Stimulated activated CD4-positive, alpha-beta T cell treated with anti-CD3 and anti-CD28 coated beads, Interleukin-1b, Interleukin-23, amount 100 ng/mL, for 4 hours (primary cell): Measurements from ENCODE around the gene CCDC148.

Experiments used
- DNase-seq, 2 donors: peaks; one replicate each; pipeline ENCODE4 v3.0.0-alpha.2; 2020; ENCODE audit warnings: low read depth in 2 of 2

Gene CCDC148

DNA sequence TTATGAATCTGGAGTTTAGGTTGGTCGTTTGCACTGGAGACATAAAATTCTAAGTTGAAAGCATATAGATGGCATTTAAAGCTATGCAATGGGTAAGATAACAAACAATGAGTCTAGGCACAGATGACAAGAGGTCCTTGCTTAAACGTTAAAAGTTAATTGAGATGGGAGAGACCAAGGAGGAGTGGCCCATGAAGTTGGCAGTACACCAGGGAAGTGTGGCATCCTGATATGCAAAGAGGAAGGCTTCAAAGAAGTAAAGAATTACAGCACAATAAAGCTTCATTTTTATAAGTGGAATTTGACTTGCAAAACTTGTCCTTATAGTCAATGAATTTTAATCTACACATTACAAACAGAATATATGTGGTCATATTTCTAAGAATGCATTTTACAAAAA, 331.7 kb downstream of the CCDC148 start:
- DNase-seq: no peak
